HFF-Myc (cell line): ENCODE measurements around the gene AFF1.

Experiments
- DNase-seq: peaks from one replicate; pipeline ENCODE4 v3.0.0-alpha.2; 2011; ENCODE audit warnings: low read depth; ENCODE audit errors: extremely low read depth
- H3K4me3 ChIP-seq: replicated peaks from 2 replicates; pipeline ENCODE4 v1.5.1; 2011; ENCODE audit warnings: low read depth, mild to moderate bottlenecking, control low read depth, low read length
- TF ChIP-seq, protein P1 (sequence below): IDR thresholded peaks from 2 replicates; pipeline ENCODE4 v1.5.1; 2012; ENCODE audit warnings: mild to moderate bottlenecking, low read depth, low read length, control low read depth; ENCODE audit errors: missing control alignments

AFF1 gene

DNA sequence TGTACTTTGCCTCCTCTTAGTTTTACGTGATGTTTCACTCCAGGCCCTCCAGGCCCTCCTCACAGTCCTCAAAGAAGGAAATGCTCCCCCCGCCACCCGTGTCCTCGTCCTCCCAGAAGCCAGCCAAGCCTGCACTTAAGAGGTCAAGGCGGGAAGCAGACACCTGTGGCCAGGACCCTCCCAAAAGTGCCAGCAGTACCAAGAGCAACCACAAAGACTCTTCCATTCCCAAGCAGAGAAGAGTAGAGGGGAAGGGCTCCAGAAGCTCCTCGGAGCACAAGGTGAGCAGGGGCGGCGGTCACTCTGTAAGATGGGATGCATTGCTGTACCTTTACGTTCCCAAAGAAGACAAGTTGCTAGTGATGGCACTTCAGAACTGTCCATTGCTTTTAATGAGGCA lies 191.2 kb downstream of the AFF1 start:
- TF ChIP-seq, protein P1, sequence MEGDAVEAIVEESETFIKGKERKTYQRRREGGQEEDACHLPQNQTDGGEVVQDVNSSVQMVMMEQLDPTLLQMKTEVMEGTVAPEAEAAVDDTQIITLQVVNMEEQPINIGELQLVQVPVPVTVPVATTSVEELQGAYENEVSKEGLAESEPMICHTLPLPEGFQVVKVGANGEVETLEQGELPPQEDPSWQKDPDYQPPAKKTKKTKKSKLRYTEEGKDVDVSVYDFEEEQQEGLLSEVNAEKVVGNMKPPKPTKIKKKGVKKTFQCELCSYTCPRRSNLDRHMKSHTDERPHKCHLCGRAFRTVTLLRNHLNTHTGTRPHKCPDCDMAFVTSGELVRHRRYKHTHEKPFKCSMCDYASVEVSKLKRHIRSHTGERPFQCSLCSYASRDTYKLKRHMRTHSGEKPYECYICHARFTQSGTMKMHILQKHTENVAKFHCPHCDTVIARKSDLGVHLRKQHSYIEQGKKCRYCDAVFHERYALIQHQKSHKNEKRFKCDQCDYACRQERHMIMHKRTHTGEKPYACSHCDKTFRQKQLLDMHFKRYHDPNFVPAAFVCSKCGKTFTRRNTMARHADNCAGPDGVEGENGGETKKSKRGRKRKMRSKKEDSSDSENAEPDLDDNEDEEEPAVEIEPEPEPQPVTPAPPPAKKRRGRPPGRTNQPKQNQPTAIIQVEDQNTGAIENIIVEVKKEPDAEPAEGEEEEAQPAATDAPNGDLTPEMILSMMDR = no peak

DNA sequence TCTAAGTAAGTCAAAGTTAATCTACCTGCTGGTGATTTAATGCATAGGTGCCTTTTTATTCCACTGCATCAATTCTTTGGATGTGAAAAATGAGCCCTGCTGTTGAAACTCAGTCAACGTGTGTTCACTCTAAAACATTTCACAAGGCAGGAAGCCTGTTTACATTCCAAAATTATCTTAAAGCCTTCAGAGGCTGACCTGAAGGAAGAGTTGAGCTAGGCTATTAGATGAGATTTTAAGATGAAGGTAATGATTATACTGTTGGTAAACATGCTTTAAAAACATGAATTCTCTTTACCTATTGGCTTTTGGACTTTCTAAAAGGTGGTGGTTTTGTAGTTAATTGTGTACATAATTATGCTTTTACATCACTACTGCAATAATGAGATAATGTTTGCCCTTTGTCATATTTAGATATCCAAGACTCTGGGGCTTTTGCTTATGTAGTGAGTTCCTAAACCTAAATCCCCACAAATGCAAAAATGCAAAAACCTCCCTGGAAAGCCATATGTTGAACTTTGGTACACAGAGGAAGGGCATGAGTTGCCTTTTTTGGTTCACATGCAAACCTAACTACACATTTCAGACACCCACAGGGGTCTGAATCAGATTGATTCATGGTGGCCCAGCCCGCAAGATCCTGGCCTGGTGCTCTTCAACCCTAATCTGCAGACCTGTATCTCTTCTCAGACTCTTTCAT lies 193.3 kb downstream of the AFF1 start:
- H3K4me3 ChIP-seq = no peak overlapping the region
- TF ChIP-seq, protein P1 = no peak
- no peak for DNase-seq

More for the DNA sequence above, 191.2 kb downstream of the AFF1 start:
- no peak for DNase-seq
- no peak overlapping the region for H3K4me3 ChIP-seq

DNA sequence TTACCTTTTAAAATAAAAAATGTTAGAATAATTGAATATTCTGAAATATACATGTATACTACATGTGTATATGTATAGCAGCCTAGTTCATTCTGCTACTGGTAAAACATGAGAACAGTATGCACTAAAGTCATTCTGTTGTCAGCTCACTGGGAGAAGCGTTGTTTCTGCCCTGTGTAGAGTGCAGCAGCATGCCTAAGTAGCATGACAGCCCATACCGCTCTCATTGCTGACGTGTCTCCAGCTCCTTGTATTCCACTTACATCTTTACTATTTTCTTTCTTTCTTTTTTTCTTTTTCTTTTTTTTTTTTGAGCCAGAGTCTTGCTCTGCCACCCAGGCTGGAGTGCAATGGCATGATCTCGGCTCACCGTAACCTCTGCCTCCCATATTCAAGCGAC lies 194.9 kb downstream of the AFF1 start:
- H3K4me3 ChIP-seq = no peak overlapping the region
- TF ChIP-seq, protein P1 = no peak
- DNase-seq = no peak

DNA sequence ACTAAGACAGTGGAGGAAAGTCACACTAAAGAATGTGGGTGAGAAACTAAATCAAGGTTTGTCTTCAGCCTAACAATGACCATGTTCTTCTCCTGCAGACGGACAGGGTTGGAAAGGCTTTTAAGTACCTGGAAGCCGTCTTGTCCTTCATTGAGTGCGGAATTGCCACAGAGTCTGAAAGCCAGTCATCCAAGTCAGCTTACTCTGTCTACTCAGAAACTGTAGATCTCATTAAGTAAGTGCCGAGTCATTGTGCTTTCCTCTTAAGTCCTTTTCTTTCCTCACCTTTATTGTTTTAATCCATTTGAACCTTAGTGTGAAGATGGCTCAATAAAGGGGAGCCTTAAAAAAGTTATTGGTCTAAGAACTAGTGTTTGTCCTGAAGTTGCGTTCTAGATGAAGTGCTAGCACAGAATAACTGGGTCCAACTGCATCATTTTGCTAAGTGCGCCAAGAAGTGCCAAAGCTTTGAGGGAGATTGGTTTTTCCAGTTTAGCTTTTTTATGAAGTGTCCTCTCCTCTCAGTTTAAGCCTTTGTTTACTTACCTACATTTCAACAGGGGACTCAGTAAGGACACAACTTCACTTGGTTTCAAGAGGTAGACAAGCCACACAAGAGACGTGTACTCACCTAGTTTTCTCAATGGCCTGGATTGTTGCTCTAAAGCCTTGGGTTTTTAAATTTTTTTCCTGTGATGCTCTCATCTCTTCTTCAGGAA lies 196.3 kb downstream of the AFF1 start:
- TF ChIP-seq, protein P1 = no peak
- no peak for DNase-seq
- no peak overlapping the region for H3K4me3 ChIP-seq

DNA sequence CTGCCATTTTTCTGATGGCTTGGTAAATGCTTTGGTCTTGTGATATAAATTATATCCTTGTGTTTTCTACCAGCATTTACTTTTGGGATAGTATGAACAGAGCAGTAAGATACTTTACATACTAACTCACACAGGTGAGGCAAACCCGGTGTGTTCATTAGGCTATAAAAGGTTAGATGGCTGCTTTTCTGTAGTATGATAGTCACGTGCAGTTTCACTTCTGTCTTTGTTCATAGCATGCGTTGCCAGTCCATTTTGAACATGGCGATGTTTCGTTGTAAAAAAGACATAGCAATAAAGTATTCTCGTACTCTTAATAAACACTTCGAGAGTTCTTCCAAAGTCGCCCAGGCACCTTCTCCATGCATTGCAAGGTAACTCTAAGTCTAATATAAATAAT lies 197.2 kb downstream of the AFF1 start:
- no peak overlapping the region for H3K4me3 ChIP-seq
- TF ChIP-seq, protein P1 = no peak
- DNase-seq = no peak

DNA sequence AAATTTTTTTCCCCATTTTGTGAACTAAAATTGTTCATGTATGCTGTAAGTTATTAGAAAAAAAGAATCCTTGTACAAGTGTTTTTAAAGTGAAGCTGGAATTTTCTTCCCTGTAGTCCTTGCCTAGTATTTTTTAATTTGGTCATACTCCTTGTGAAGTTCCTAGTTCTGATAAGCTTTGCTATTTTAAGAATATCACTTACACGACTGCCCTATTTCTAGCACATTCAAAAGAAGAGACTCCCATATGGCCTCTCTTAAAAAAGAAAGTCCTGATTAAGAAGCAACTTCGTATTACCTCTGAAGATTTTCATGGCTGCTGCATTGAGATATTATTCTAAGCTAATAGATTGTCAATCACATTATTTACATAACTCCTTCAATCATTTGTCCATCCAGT lies 198.4 kb downstream of the AFF1 start:
- no peak for DNase-seq
- H3K4me3 ChIP-seq = no peak overlapping the region
- TF ChIP-seq, protein P1 = no peak

DNA sequence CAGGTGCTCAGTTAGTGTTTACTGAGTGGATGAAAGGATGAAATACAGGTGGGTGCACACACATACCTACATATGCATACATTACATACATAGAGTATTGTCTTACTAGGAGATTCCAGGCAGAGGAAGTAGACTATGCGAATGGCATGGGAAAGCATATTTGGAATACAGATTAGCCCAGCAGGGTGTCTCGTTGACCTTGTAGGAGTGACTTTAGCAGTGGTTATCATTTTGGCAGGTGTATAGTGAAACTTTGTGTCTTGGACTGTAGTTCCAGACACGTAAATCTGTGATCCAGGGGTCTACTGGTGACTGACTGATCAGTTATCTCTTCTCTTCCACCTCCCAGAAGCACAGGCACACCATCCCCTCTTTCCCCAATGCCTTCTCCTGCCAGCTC lies 199.3 kb downstream of the AFF1 start:
- DNase-seq = no peak
- TF ChIP-seq, protein P1 = no peak
- H3K4me3 ChIP-seq = no peak overlapping the region
